Body of pancreas (tissue), 4 donors: ENCODE measurements around the gene RAD51B.

Experiments used
- POLR2A ChIP-seq, 3 donors: fragments of 450-650 bp; IDR thresholded peaks; one replicate each; pipeline ENCODE4 v1.6.1; 2016; ENCODE audit warnings: antibody characterized with exemption in 3 of 3, mild to moderate bottlenecking in 2 of 3
- TF ChIP-seq, protein P1 (sequence below), 7 experiments: fragments of 450-650 bp in 4 of 7; fragments of 200-600 bp in 3 of 7; sonication (generic) in 3 of 7; IDR thresholded peaks; one replicate each; pipeline ENCODE4 v1.5.1; 2016 to 2019; ENCODE audit warnings: antibody characterized with exemption in 7 of 7

DNA sequence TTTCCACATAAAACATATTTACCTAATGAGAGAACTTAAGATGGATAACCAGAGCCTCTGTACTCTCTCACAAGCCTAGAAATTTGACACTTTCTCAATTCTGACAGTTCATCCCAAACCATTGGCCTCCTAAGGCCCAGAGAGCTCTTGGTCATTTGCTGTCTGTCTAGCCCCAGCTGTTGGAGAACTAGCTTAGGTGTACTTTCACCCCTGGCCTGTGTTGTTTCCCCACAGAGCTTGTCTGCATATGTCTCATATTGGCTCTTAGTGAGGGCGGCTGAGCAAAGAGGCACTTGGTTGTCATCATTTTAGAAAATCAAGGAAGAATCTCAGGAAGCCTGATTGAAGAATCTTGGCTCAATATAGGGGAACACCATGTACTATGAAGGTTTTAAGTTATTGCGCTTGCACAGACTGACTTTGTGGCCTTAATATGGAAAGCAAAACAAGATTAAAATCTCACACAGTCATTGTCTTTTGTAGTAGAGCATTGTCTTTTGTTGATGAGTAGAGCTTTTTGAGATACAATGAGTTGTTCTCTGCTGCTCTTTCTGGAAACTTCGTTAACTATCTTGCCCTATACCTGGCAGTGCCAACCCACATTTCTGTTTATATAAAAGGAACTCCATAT lies 324.6 kb downstream of the RAD51B start:
- TF ChIP-seq, protein P1, sequence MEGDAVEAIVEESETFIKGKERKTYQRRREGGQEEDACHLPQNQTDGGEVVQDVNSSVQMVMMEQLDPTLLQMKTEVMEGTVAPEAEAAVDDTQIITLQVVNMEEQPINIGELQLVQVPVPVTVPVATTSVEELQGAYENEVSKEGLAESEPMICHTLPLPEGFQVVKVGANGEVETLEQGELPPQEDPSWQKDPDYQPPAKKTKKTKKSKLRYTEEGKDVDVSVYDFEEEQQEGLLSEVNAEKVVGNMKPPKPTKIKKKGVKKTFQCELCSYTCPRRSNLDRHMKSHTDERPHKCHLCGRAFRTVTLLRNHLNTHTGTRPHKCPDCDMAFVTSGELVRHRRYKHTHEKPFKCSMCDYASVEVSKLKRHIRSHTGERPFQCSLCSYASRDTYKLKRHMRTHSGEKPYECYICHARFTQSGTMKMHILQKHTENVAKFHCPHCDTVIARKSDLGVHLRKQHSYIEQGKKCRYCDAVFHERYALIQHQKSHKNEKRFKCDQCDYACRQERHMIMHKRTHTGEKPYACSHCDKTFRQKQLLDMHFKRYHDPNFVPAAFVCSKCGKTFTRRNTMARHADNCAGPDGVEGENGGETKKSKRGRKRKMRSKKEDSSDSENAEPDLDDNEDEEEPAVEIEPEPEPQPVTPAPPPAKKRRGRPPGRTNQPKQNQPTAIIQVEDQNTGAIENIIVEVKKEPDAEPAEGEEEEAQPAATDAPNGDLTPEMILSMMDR (IDR thresholded peaks at IDR 0.05) = no peak
- TF ChIP-seq POLR2A (IDR thresholded peaks at IDR 0.05) = no peak
